Activated CD4-positive, CD25-positive, alpha-beta regulatory T cell (primary cell): Measurements from ENCODE around the gene ZDHHC14.
"Not testable (repeated sequence)": the region's sequence is repeated elsewhere in the genome, so short reads cannot be mapped to it uniquely, and the experiment has no call there.

ENCODE experiments used
- DNase-seq, 4 experiments: peaks; one replicate each; lab custom pipeline; 2025; lab: John Stamatoyannopoulos, UW

ZDHHC14 gene

DNA sequence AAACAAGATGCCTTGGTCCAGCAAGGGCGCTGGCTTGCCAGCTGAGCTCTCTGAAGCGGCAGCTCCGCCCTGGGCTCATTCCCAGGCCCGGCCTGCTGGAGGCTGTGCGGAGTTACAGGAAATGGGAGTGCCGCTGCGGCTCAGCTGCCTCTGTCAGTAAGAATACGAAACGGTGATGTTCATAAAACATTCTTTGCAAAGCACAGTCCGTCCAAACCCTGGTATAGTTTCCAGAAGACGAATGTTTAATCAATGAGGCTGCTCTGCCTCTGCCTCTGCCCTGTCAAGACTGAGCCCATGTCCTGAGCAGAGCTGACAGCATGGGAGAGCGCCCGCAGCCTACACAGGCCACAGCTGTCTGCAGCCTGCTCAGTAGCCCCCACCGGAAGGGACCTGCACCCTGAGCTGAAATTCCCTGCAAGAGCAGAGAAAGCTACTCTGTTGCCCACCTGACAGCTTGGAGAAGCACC lies 288.8 kb downstream of the ZDHHC14 start:
- no peak for DNase-seq

DNA sequence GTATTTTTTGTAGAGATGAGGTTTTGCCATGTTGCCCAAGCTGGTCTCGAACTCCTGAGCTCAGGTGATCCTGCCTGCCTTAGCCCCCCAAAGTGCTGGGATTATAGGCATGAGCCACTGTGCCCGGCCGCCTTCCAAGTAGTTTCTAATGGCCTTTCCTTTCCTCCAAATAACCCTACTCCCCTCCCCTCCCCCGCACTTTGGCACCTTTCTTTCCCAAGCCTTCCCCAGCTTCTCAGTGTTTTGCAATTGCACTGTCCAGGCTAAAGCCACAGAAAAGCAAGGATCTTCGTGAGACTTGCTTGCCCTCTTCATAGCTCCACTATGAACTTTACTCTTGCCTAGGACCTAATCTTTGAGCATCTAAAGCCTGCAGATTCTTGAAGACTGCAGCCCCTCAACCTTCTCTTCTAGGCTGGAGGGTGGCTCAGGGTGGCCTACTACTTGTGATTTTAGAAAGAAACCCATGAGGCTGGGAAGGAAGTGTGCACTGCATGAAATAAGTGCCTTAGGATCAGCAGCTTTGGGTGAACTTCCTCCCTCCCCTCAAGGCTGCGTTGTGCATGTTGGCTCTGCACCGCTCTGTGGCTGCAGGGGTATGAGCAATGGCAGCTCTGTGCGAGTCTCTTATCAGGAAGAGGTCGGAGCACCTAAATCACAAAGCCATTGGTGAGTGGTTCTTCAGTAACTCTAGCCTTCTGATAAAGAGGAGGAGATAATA lies 289.6 kb downstream of the ZDHHC14 start:
- no peak for DNase-seq

DNA sequence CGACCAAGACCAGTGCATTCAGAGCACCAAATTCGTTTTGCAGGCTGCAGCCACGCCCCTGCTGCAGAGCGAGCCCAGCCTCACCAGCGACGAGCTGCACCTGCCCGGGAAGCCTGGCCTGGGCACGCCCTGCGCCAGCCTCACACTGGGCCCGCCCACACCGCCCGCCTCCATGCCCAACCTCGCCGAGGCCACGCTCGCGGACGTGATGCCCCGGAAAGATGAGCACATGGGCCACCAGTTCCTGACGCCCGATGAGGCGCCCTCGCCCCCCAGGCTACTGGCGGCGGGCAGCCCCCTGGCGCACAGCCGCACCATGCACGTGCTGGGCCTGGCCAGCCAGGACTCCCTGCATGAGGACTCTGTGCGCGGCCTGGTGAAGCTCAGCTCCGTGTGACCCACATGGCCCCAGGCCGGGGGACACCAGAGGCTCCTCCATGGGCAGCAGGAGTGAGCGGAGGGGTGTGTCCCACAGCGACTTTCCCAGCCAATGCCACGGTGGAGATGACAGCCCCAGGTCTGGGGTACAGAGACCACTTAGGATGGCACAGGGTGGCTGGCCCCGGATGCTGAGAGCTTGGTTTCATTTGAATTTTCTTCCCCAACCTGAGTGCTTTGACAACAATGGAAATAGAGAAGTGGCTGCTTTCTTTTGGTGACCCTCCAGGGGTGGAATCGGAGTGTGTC lies 291.9 kb downstream of the ZDHHC14 start:
- DNase-seq, result no peak

DNA sequence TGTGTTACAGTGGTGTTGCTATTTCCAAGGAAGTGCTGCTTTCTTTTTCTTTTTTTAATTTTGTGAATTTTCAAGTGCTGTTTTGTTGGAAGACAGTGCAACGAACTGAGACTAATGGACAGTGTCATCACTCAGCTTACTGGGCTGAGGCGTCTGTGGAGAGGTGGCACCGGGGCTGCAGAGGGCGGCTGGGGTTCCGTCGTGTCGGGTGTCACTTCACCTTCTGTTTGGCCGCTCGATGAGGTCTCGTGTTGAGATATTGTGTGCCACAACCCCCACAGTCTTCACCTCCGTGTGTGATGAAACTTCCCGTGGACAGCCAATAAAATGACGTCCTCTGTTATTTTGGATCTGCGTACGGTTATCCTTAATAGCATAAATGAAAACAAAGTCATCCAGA lies 292.6 kb downstream of the ZDHHC14 start:
- no peak for DNase-seq

DNA sequence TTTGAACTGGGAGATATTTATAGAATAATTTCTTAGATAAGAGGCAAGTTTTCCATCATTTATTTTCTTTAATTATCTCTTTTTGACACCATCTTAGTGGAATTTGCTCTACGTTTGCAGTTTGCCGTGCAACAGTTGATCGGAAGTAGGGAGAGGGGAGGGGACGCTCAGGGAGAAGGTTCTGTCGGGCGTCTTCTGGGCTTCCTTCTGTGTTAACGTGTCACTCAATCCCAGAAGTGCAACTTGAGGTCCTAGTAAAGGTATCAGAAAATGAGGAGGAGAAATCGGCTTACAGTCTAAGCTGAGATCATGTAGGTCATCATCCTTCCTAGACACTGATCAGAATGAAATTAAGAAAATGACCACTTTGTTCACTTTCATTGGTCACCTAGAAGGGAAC lies 293.1 kb downstream of the ZDHHC14 start:
- DNase-seq, result no peak

DNA sequence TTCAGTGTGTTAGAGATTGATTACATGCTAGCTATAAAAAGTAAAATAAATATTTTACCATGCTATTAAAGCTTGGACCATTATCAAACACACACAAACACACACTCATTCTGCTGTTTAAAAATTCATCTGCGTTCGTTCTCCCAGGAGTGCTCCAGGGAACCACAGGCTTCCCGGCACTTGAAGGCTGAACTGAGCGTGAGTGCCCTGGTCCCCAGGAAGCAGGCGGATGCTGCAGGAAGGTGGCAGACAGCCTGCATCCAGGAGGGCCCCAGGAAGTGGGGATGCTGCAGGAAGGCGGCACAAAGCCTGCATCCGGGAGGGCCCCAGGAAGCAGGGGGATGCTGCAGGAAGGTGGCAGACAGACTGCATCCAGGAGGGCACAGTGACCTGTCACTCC lies 294.8 kb downstream of the ZDHHC14 start:
- DNase-seq, result no peak

DNA sequence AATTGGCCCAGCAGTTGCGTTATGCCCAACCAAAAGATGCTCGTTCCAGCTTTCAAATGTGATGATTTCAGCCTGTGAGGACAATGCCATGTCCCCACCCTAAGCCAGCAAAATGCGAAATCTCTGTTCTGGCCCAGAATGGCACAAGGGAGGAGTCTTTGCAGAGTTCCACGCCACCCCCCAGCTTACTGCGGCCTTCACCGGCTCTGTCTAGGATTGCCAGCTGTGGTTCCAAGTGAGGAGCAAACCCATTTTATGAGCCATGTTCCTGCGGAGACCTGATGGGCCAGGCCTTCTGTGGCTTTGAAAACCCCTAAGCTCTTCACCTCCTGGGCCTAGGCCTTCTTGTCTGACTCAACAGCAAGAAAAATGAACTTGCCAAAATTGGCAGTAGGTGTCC lies 295.3 kb downstream of the ZDHHC14 start:
- no peak for DNase-seq

DNA sequence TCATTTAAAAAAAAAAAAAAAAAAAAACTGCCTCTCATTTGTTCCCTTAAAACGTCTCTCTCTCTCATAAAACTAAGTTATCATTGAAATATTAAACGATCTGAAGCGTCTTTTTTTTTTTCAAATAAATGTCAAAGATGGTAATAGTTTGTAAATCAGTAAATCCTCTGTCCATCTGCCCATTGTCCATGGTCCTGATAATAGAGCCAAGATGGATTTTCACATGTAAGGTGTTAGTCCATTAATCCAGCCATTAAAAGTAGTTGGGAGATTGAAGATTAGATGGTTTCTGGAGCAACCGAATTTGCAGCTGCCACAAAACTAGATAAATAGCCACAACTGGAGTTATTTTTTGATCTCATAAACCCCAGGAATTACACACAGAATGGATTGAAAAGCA lies 296.2 kb downstream of the ZDHHC14 start:
- DNase-seq, result no peak

DNA sequence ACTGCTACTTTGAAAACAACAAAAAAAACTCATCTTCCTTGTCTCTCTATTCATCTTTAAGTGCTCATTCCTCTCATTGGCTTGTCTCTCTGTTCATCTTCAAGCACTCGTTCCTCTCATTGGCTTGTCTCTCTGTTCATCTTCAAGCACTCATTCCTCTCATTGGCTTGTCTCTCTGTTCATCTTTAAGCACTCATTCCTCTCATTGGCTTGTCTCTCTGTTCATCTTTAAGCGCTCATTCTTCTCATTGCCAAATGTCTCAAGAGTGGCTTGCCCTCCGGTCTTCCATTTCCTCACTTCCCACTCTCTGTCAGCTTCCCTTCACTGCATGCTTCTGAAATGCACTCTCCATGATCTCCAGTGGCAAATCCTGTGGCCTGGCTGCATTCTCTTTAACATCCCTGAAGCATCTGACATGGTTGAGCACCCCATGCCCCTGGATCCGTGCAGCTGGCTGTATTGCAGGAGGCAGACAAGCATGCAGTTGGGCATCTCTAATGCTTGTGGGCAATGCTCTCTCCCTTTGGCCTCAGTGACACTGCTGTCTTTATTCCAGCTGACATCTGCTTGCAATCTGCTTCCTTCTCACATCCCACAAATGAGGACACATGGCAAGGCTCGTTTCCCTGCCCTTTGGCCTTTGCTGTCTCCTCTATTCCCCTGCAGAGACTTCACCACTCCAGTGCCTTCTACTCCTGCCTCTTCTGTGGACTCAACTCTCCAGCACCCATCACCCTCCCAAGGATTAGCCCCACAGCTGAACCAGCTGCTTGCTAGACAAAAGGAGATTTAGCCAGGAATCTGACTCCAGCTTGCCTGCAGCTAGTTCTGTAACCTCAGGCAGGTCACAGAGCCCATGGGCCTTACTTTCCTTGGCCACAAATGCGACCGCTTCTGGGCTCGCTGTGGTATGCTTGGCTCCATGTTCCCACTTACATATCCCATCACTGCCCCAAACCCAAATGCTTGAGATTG lies 298.9 kb downstream of the ZDHHC14 start:
- no peak for DNase-seq

DNA sequence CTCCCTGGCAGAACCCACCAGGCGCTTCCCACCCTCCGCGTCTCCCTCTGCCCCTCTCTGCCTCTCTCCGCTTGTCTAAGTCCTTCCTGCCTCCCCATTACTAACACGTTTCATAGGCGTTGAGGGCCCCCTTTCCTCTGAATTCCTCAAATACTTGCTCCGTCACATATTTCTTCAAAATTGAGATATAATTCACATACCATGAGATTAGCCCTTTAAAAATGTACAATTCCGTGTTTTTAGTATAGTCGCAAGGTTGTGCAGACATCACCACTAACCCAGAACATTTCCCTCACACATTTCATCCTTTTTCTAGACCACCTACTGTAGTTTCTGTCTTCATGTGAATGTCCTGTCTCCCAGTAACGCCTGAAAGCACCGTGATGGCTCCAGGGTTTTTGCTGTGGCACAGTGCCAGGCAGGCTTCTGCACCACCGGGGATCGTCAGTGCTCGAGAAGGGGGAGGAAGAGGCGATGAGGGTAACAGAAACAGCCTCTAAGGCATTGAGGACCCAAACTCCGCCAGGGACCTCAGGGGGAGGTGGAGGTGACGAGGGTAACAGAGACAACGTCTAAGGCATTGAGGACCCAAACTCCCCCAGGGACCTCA lies 300.2 kb downstream of the ZDHHC14 start:
- DNase-seq, result no peak

DNA sequence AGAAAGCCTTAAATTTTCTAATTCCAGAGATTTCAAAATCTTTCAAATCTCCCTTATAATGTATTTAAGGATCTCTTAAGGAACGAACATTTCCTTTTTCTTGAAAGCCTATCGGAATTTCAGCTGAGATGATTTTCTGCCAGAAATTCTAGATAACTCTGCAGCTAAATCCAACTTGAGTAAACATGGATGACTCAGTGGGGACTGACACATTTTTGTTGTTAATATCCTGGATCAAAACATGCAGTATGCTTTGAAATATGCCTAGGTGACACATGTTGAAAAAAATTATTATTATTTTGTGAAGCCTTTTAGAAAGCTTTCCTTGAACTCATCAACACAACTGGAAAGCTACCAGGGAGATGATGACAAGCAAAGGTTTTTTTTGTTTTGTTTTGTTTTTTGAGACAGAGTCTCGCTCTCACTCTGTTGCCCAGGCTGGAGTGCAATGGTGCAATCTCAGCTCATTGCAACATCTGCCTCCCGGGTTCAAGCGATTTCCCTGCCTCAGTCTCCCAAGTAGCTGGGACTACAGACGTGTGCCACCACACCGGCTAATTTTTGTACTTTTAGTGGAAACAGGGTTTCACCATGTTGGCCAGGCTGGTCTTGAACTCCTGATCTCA lies 302.0 kb downstream of the ZDHHC14 start:
- DNase-seq, result no peak

DNA sequence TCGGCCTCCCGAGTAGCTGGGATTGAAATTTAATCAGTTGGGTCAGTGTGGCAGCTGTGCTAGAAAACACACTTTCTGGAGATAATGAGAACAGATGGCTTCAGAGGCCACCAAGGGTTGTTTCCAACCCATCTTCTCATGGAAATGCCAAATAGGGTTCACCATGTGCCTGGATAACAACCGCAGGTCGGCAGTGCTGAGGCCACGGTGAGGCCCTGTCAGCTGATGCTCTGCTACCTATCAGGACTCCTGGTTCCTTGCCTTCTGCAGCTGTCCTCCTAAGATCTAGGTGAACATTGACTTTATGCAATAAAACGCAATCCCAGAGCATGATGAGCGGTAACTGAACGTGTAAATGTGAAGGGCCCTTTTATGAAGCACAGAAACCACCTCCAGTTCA lies 302.7 kb downstream of the ZDHHC14 start:
- no peak for DNase-seq

DNA sequence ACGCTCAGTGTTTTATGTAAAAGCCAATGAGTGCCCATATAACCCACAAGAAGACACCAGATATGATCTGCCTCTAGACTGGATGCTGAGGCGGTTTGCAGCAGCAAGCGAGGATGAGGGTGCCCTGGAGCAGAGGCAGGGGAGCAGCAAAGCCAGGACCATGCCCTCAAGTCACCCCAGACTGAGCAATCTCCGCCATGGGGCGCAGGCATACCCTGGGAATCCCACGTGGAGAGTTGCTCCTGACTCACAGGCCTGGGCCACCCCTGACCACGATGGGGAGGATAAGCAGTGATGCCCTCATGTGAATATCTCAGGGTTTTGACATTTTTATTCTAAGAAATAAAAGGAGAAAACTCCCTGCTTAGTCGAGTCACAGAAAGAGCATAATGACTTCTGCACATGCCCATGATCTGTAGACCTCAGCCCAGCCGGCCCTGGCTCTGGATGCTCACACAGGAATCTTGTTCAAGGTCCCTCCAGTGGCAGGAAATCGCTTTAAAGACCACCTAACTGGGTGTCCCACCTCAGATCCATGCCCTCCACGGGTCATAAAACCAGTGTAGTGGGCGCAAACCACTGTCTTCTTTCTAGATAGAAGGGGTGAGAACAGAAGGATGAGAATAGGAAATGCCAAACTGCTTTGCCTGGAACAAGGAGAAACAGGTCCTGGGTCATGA lies 303.8 kb downstream of the ZDHHC14 start:
- no peak for DNase-seq

DNA sequence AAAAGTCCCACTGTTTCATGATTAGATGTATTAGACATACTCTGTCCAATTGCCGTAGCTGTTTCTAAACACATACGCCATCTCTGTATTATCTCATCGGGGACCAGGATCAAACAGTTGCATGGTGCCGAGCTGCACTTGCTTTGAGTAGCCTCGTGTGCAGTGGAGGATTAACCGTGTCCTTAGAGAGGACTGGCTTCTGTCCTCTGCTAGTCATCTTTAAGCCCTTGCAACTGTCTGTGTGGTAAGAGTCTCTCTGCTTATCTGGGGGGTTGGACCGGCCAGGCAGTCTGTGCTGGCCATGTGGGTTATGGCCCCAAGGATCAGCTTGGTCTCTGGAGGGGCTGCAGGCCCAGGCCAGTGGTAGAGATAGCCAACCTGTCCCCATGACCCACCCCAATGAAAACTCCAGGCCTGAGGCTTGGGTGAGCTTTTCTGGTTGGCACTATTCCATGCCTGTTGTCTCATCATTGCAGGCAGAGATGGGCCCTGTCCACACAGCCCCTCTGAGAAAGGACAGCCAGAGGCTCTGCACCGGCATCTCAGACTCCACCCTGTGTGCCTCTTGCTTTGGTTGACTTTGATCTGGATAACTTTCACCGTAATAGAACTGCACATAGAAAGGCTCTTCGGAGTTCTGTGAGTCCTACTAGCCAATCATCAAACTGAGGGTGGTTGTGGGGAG lies 304.7 kb downstream of the ZDHHC14 start:
- no peak for DNase-seq

DNA sequence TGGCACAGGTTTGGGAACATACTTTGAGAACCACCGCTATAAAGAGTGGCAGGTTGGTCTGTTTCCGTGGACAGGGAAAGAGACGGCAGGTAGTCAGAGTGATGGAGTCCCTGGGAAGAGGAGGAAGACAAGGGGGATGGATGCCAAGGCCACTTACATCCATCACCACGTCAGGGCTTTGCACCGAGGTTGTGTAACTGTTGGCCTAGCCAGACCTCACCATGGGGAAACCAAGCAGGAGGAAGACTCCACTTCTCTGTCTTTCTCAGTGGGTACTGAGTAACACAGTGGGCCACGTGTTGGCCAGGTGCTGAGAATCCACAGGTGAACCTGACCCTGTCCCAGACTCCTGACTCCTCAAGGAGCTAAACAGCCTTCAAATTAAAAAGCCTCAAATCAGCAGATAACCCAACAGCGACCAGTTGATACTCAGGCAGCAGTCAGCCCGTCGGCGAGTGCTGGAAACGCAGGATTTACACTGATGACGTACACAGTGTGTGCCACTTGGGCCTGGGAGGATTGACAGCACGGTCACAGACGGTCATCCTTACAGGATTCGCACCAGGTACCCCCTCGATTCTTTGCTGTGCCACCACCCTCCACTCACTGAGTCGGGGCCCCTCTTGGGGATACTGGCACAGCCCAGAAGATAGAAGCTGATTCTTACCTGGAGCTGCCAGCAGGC lies 307.4 kb downstream of the ZDHHC14 start:
- no peak for DNase-seq

DNA sequence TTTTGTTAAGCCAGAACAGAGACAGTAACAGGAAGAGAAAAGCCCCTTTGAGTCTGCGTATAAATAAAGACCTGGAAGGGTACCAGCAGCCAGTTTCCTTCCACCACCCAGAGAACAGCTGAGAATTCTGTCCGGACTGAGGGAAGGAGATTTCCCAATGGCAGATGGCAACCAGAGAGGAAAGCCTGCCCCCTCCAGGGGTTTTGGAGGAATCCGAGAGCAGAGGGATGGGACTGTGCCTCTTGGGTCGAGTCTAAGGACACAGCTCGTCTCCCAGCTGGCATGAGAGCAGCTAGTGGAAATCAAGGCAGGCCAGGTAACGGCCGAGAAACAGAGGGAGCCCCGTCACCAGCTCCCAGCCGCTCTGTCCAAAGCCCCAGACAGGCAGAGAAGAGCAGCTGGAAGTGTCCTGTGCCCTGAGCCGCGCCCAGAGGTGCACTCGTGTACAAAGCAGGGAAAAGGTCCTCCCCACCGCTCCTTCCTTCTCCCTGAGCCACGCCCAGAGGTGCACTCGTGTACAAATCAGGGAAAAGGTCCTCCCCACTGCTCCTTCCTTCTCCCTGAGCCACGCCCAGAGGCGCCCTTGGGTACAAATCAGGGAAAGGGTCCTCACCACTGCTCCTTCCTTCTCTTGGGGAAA lies 308.1 kb downstream of the ZDHHC14 start:
- DNase-seq, result no peak

DNA sequence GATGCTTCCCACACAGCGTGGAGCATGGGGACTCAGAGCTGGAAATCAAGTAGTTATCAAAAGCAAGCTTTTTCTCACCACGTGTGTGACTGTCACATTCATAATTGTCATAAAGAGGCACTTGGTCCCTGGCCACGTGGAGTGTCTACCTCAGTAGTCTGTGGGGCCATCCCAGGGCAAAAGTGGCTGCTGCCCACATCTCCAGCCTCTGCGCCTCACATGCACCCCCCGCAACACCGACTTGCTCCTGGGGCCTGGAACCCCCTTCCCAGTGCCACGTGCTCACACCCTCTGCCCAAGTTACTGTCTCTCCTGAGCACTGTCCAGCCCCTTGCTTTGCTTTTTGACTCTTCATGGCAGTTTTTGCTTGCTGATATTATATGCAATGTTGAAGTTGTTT lies 308.9 kb downstream of the ZDHHC14 start:
- DNase-seq, result no peak

DNA sequence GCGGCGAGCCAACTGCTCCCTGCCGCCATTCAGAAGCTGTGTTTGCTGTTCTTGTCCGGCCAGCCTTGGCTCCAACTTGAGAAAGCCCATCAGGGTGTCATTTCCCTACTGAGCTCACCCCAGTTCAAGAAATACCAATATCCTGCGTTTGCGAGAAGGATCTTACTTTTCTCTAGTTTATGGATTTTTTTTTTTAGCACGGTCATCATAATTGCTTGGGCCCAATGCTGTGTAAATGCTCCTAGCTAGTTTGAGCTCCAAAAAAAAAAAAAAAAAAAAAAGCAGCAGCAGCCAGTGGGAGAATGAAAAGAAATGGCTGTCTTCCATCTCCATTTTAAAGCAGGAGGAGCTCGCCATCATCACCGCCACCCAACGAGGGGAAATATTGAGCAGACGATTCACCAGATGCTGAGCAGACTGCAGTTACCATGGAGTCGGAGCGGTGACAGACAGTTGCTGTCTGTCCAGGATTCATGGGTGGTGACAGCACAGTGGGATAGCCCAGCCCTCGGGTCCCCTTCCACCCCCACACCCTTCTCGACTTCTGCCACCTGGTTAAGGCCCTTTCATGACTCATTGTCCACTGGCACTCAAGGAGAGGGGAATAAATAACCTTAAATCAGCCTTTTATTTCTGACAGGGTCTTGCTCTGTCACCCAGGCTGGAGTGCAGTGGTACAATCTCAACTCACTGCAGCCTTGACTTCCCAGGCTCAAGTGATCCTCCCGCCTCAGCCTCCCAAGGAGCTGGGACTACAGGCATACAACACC lies 309.6 kb downstream of the ZDHHC14 start:
- no peak for DNase-seq

DNA sequence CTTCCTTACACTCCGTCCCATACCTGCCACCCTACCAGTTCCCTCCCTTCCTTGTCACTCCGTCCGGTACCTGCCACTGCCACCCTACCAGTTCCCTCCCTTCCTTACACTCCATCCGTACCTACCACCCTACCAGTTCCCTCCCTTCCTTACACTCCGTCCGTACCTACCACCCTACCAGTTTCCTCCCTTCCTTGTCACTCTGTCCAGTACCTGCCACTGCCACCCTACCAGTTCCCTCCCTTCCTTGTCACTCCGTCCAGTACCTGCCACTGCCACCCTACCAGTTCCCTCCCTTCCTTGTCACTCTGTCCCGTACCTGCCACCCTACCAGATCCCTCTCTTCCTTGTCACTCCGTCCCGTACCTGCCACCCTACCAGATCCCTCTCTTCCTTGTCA lies 310.6 kb downstream of the ZDHHC14 start:
- DNase-seq, result not testable (repeated sequence)
